Endothelial cell of umbilical vein (primary cell): ENCODE measurements around the gene SDCBP2. TPM values are rescaled to one million over a fixed set of nuclear protein-coding genes. Genes with fewer than 3 reads are reported as not detected.
A peak's percentile ranks its signal among the peaks of the same experiment; 100 is the strongest.

ENCODE experiments used
- BruUV-seq: library from RNA; stranded (reverse); fragments of 400-500 nt; replicated peaks from 2 replicates; lab custom pipeline; 2021; lab: Mats Ljungman, UMichigan
- CTCF ChIA-PET: fragments of 300-600, 350-600 bp; sonication (Branson Sonifier 250); formaldehyde crosslinking; loops from one replicate; lab custom pipeline; 2021; ENCODE audit warnings: antibody characterized with exemption, inconsistent platforms; lab: Charles Lee
- POLR2A ChIA-PET: fragments of 300-600, 350-600 bp; sonication (Branson Sonifier 250); formaldehyde crosslinking; loops from one replicate; lab custom pipeline; 2021; ENCODE audit warnings: antibody characterized with exemption, inconsistent platforms; lab: Charles Lee
- DNase-seq: peaks from one replicate; pipeline ENCODE4 v3.0.0-alpha.2; 2011; ENCODE audit warnings: low read depth, low spot score
- FAIRE-seq: peaks from 2 replicates; lab custom pipeline; 2011; peaks lifted over from hg19 to GRCh38; lab: Jason Lieb, UNC
- H2AFZ ChIP-seq: 2 replicates; pipeline ENCODE4 v1.6.0; 2012; ENCODE audit warnings: low read depth, low read length, control low read depth, inconsistent platforms
- H3K27ac ChIP-seq: 2 replicates; pipeline ENCODE4 v1.5.1; 2011; ENCODE audit warnings: low read depth, mild to moderate bottlenecking, control low read depth, low read length, moderate library complexity; ENCODE audit not compliant: insufficient read depth
- H3K27me3 ChIP-seq, 2 experiments: 2 replicates each; pipeline versions ENCODE4 v1.6.0 to v1.6.1; 2011; ENCODE audit warnings: low read length in 2 of 2, mixed read lengths in 1 of 2; ENCODE audit not compliant: control insufficient read depth in 2 of 2, insufficient read depth in 2 of 2
- H3K36me3 ChIP-seq, 2 experiments: 2 replicates in 1 of 2; 3 replicates in 1 of 2; pipeline ENCODE4 v1.5.1; 2011; ENCODE audit warnings: low read length in 2 of 2, mild to moderate bottlenecking in 1 of 2, moderate library complexity in 1 of 2; ENCODE audit not compliant: control insufficient read depth in 2 of 2, insufficient read depth in 2 of 2; ENCODE audit errors: extremely low read depth in 1 of 2
- H3K4me1 ChIP-seq: 3 replicates; pipeline ENCODE4 v1.5.1; 2011; ENCODE audit warnings: mild to moderate bottlenecking, low read length; ENCODE audit not compliant: control insufficient read depth, insufficient read depth; ENCODE audit errors: extremely low read depth
- H3K4me2 ChIP-seq: 2 replicates; pipeline ENCODE4 v1.6.1; 2011; ENCODE audit warnings: low read length, control low read depth, mixed read lengths; ENCODE audit not compliant: insufficient read depth
- H3K4me3 ChIP-seq, 3 experiments: fragments of 200-600 bp in 1 of 3; sonication (generic), shearing (Covaris generic) in 1 of 3; replicated peaks in 1 of 3; 2 replicates each; pipeline ENCODE4 v1.5.1; 2011 to 2016; ENCODE audit warnings: control low read depth in 3 of 3, low read length in 3 of 3, mild to moderate bottlenecking in 2 of 3, inconsistent platforms in 1 of 3, low read depth in 1 of 3, moderate library complexity in 1 of 3; ENCODE audit not compliant: insufficient read depth in 1 of 3
- H3K79me2 ChIP-seq: 2 replicates; pipeline ENCODE4 v1.6.0; 2012; ENCODE audit warnings: low read length, inconsistent platforms; ENCODE audit not compliant: control insufficient read depth, insufficient read depth
- H3K9ac ChIP-seq: replicated peaks from 2 replicates; pipeline ENCODE3; 2011; ENCODE audit warnings: low read length, control low read depth; ENCODE audit not compliant: insufficient read depth; ENCODE audit errors: extremely low read depth
- H3K9me1 ChIP-seq: replicated peaks from 3 replicates; pipeline ENCODE4 v1.6.0; 2011; ENCODE audit warnings: mild to moderate bottlenecking, low read length; ENCODE audit not compliant: control insufficient read depth, insufficient read depth; ENCODE audit errors: extremely low read depth
- H3K9me3 ChIP-seq: replicated peaks from 2 replicates; pipeline ENCODE4 v1.5.1; 2012; ENCODE audit warnings: low read length, inconsistent platforms; ENCODE audit not compliant: control insufficient read depth, insufficient read depth
- H4K20me1 ChIP-seq: replicated peaks from 2 replicates; pipeline ENCODE3; 2011; ENCODE audit warnings: mild to moderate bottlenecking, low read length; ENCODE audit not compliant: control insufficient read depth, insufficient read depth; ENCODE audit errors: extremely low read depth
- CTCF ChIP-seq, 2 donors: IDR thresholded peaks; 1 replicate in 1 of 2; 2 replicates in 1 of 2; pipeline ENCODE4 v1.5.1; 2011; ENCODE audit warnings: low read length in 2 of 2, mild to moderate bottlenecking in 2 of 2, moderate library complexity in 2 of 2, control low read depth in 1 of 2, inconsistent platforms in 1 of 2, low read depth in 1 of 2; ENCODE audit not compliant: insufficient read depth in 1 of 2; ENCODE audit errors: extremely low read depth in 1 of 2
- EZH2 ChIP-seq: IDR thresholded peaks from 2 replicates; pipeline ENCODE4 v1.6.1; 2012; ENCODE audit warnings: borderline replicate concordance, low read depth, mild to moderate bottlenecking, moderate library complexity, low read length, inconsistent platforms; ENCODE audit not compliant: severe bottlenecking
- FOS ChIP-seq: IDR thresholded peaks from 2 replicates; pipeline ENCODE4 v1.6.1; 2011; ENCODE audit warnings: mild to moderate bottlenecking, low read length, moderate library complexity, borderline replicate concordance; ENCODE audit not compliant: insufficient read depth
- GATA2 ChIP-seq: IDR thresholded peaks from 2 replicates; pipeline ENCODE4 v1.7.0; 2011; ENCODE audit warnings: low read depth, mild to moderate bottlenecking, moderate library complexity, mixed read lengths, low read length; ENCODE audit not compliant: insufficient read length, insufficient read depth
- JUN ChIP-seq: IDR thresholded peaks from 2 replicates; pipeline ENCODE4 v1.6.1; 2011; ENCODE audit warnings: borderline replicate concordance, low read depth; ENCODE audit not compliant: insufficient read length, insufficient read depth
- MAX ChIP-seq: IDR thresholded peaks from 2 replicates; pipeline ENCODE4 v1.6.1; 2011; ENCODE audit not compliant: insufficient read depth, insufficient read length
- MYC ChIP-seq: IDR thresholded peaks from one replicate; pipeline ENCODE4 v1.6.1; 2011; ENCODE audit warnings: mild to moderate bottlenecking, low read depth, low read length
- POLR2A ChIP-seq: IDR thresholded peaks from 2 replicates; pipeline ENCODE4 v1.6.1; 2012; ENCODE audit warnings: low read depth, mild to moderate bottlenecking, control low read depth, low read length
- POLR2AphosphoS5 ChIP-seq: IDR thresholded peaks from 2 replicates; pipeline ENCODE4 v1.6.1; 2012; ENCODE audit warnings: low read depth, mild to moderate bottlenecking, control low read depth, low read length, moderate library complexity; ENCODE audit not compliant: insufficient read depth
- dilution Hi-C: fragments of 300-500 bp; cut with MboI; formaldehyde crosslinking; loops from one replicate; pipeline ENCODE4 v1.15.0; 2019; ENCODE audit warnings: low sequenced_read_pairs; ENCODE audit not compliant: extremely low pct_ligation_motif_present
- intact Hi-C: fragments of 100-400 bp; cut with micrococcal nuclease; formaldehyde crosslinking; loops from one replicate; pipeline ENCODE4 v1.10.0; 2022
- polyA plus RNA-seq, 4 experiments: library from polyadenylated mRNA; depleted of rRNA in 3 of 4; stranded (reverse) in 3 of 4; unstranded in 1 of 4; fragments of >200 nt; gene quantifications; 2 replicates each; pipeline versions ENCODE4 v1.2.1 to v1.2.3, GENCODE V29; 2011 to 2012; ENCODE audit warnings: missing spikeins in 1 of 4
- total RNA-seq: library from RNA; stranded (reverse); gene quantifications from 2 replicates; pipeline ENCODE4 v1.2.3, GENCODE V29; 2021

Gene SDCBP2
- total and polyA plus RNA-seq, 2 donors (not counting 3 experiments of a cell fraction or from before 2014, with no cell fraction given) = 6.9 to 9.0 TPM

GRCh38 chr20:1267161-1267560, 61.8 kb downstream of the SDCBP2 start:
- peak overlapping the region; percentile 71 for H3K4me2 ChIP-seq
- BruUV-seq = no TSS peak
- DNase-seq = no peak
- ChIA-PET CTCF (interaction anchor here (0.8 to 1.9 kb wide), 5 partner anchors 25 to 237 kb away, joined by 3 to 9 read pairs (median 3); partner anchors contain the start of gene NSFL1C), POLR2A (no interaction called here)
- no peaks in the 10 kb centered on the region for H3K9me3 ChIP-seq
- H3K27me3 ChIP-seq = no peaks in the 10 kb centered on the region
- H3K9me1 ChIP-seq = no peaks in the 10 kb centered on the region
- FAIRE-seq = no peak
- dilution Hi-C loops = no loop called here
- TF ChIP-seq MAX = no peak
- no peak for TF ChIP-seq EZH2
- no peak for TF ChIP-seq MYC
- no peak for TF ChIP-seq FOS
- H3K36me3 ChIP-seq = peaks cover 0 to 1% of the 10 kb centered on the region in 2 experiments
- no peaks in the 10 kb centered on the region for H3K79me2 ChIP-seq
- H3K9ac ChIP-seq = no peak overlapping the region
- no peak overlapping the region for H3K4me3 ChIP-seq
- intact Hi-C loops = loop anchor here (5.0 kb wide), 1 partner anchor 40 kb away; the partner anchor contains the start of gene RAD21L1
- H3K27ac ChIP-seq = no peak overlapping the region
- no peaks in the 10 kb centered on the region for H4K20me1 ChIP-seq
- peaks cover 8% of the 10 kb centered on the region for H3K4me1 ChIP-seq
- H2AFZ ChIP-seq = no peak overlapping the region

- dilution Hi-C loops (no loop called here), intact Hi-C loops (loop anchor here (1.0 to 5.0 kb wide), 2 partner anchors 24 to 39 kb away; partner anchors contain the start of gene RAD21L1)
- DNase-seq (peak; percentile 78), FAIRE-seq (peak; percentile 76)
- CTCF ChIA-PET = interaction anchor here (0.7 to 1.9 kb wide), 8 partner anchors 24 to 405 kb away, joined by 3 to 9 read pairs (median 3); partner anchors contain the start of gene NSFL1C
- Histone ChIP-seq H3K27ac (no peak within 1 kb of the TSS), H3K9ac (peak within 1 kb of the TSS; percentile 12), H3K36me3 (peaks cover 0 to 1% of the 10 kb centered on the region in 2 experiments), H3K9me3 (no peaks in the 10 kb centered on the region), H3K27me3 (no peaks in the 10 kb centered on the region), H3K4me2 (peak within 1 kb of the TSS; percentile 71), H3K9me1 (no peaks in the 10 kb centered on the region), H2AFZ (peak within 1 kb of the TSS; percentile 78), H3K79me2 (no peaks in the 10 kb centered on the region), H3K4me3 (peak within 1 kb of the TSS; percentile 58 to 76 (median 60)), H3K4me1 (peaks cover 8% of the 10 kb centered on the region), H4K20me1 (no peaks in the 10 kb centered on the region)
- no TSS peak for BruUV-seq
- TF ChIP-seq POLR2AphosphoS5 = no peak
- no peak for TF ChIP-seq CTCF (IDR thresholded peaks at IDR 0.05; ENCODE audit: extremely low read depth in 1 of 2, insufficient read depth in 1 of 2, low read depth in 1 of 2, low read length in 2 of 2)
- TF ChIP-seq MYC = no peak
- TF ChIP-seq EZH2 = no peak
- peak; percentile 60 for TF ChIP-seq FOS
- no peak for TF ChIP-seq POLR2A
- no peak for TF ChIP-seq MAX
- TF ChIP-seq GATA2 = no peak
- TF ChIP-seq JUN = peak; percentile 2
- POLR2A ChIA-PET = interaction anchor here (0.6 kb wide), 2 partner anchors 155 to 189 kb away, joined by 3 read pairs; no protein-coding TSS in a partner anchor
Measured at GRCh38 chr20:1266167-1266973, 62.6 kb downstream of the SDCBP2 start, which contains the start of gene SNPH. TSS of gene SNPH (plus strand) at chr20:1266294. CDS start at chr20:1296240, 29,946 bp downstream.
